Muscle of back (tissue), 11 donors: ENCODE data around the gene RNFT2. TPM values are rescaled to one million over a fixed set of nuclear protein-coding genes. Genes with fewer than 3 reads are reported as not detected.
A peak's percentile ranks its signal among the peaks of the same experiment; 100 is the strongest.
"Not testable (repeated sequence)": the region's sequence is repeated elsewhere in the genome, so short reads cannot be mapped to it uniquely, and the experiment has no call there.

Experiments used
- DNase-seq, 3 donors: peaks; one replicate each; pipeline versions ENCODE4 v3.0.0 to v3.0.0-alpha.2; 2013
- polyA plus RNA-seq, 10 donors: library from polyadenylated mRNA; unstranded; fragments of 120-200 nt; gene quantifications; one replicate each; pipeline ENCODE4 v1.2.1, GENCODE V29; 2013; ENCODE audit not compliant: insufficient read length in 10 of 10

Gene RNFT2
- polyA plus RNA-seq, 10 donors = 1.0 to 1.7 (median 1.5) TPM

DNA sequence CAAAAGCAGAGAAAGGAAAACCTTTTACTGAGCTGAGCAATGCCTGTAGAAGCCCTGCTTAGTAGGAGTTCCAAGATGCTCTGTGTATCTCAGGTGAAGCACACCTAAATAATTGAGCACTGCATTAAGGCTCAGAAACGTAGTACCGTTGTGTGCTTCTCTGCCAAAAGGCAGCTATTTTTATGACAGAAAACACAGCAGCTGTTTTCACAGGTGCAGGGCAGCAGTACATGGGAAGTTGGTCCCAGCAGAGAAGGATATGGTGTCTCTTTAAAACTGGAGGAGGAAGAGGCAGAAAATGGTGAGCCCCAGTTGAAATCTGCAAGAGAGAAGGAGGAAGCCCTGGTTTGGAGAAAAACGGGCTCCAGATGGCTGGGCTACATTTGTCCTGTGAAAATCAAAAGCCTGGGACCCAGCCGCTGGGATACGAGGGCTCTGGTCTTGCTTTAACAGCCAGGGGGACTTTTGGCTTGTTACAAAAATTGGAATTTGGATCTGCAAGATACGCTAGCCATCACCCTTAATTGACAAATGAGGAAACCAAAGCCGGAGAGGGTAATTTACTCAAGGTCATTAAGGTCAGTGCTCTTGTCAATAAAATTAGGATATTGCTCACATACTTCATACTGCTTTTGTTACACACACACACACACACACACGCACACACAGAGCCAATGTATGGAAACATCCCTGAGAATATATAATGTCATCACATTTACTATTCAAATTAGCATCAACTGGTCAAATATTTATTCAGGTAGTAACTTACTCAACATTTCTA is 27.6 kb upstream of the RNFT2 start:
- peak in 1 of 3 donors; percentile 35 for DNase-seq

DNA sequence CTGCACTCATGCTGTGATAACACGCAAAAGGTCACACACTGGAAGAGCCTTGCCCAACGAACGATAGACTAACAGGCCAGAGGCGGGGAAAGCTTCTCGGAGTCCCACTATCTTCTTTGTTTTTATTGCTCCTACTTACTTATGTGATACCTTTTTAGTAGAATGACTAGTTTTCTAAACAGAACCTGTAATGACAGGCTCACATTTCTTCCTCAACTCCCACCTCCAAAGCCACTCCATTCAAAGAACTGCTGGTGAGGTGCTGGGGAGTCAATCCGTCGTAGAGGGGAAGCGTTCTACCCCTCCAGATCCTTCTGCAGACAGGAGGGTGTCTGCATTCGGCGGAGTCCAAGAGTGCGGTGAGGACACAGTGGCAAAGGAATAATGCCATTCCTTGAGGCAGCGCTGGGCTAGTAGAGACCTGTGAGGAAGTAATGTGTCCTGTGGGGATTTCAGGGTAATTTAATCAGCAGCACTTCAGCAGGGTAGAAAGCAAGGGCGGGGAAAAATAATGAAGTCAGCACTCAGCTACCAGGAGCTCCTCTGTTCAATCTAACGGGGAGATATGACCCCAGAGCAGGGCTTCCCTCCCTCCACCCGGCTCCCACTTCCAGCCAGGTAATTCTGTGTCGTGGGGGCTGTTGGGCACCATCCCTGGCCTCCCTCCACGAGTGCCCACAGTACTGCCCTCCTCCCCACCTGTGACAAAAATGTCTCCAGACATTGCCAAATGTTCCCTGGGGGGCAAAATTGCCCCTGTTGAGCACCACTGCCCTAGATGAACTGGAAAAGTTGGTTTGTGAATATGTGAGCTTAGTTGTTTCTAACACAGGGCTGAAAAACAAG is 25.4 kb upstream of the RNFT2 start:
- DNase-seq = no peak

DNA sequence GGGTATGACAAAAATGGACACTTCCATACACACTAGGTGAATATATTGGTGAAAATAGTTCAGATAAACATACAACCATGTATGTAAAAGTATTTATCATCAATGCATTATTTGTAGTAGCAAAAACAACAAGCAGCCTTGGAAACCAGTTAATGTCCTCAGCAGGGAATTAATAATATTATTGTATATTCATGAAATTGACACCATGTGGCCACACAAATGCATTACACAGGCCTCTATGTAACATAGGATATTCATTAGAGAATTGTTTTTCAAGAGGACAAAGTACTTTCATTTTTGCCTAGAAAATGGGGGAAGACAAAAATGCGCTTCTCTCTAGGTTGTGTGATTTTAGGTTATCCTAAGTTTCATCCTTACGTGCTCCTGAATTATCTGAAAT is 24.6 kb upstream of the RNFT2 start:
- no peak for DNase-seq

DNA sequence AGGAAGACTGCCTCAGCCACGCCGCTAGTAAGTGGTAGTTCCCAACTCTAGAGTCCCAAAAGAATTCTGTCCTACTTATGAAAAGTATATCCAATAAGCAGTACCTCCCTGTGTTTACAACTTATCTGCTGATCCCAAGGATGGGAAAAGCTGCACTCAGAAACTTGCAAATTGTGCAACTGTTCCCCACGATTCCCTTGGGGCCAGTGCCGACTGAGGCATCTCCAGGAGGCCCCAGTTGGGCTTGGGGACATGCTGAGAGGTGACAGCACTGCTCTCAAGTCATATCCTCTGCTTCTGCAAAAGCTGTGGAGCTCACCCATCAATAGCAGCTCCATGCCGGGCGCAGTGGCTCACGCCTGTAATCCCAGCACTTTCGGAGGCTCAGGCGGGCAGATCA is 23.9 kb upstream of the RNFT2 start:
- DNase-seq = no peak

DNA sequence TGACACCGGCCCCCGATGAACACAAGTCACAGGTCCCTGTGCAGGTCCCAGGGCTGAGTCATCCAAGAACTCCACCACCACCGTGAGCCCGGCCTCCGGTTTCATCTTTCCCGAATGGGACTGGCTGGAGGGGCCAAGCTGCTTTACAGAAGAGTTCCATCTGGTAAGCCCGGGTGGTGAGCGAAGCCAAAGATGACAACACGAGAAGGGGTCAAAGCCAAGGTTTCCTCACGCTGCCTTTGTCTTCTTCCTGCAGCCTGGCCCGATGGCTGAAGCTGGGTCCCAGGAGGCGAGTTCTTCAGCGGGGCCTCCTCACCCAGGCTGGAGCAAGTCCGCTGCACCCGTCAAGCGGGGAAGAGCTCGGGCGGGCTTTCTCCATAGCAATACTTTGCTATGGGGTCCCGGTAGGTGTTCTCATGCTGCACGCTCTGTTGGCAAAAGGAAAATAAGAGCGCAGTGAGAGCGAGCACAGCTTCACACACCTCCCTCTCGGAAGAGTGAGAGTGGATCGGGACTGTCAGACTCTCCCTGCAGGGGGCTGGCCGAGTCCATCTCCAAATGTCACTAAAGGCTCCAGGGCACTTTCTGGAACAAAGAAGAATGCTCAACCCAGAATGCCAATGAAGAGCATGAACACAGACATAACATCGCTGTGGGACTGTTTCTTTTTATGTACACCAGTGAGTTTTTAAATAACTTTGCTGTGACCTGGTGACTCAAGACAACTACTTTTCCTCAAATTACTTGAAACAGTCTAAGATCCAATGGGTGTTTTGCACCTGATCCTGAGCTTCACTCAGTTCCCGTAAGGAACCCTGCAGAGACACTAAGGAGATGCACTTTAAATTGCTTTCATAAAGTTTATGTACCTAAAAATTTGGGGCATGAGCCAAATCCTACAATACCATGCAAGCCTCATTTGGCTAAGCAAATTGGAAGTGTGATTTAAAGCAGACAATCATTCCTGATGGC is 20.4 kb upstream of the RNFT2 start:
- DNase-seq = peak; percentile 56 to 93 (median 88)

DNA sequence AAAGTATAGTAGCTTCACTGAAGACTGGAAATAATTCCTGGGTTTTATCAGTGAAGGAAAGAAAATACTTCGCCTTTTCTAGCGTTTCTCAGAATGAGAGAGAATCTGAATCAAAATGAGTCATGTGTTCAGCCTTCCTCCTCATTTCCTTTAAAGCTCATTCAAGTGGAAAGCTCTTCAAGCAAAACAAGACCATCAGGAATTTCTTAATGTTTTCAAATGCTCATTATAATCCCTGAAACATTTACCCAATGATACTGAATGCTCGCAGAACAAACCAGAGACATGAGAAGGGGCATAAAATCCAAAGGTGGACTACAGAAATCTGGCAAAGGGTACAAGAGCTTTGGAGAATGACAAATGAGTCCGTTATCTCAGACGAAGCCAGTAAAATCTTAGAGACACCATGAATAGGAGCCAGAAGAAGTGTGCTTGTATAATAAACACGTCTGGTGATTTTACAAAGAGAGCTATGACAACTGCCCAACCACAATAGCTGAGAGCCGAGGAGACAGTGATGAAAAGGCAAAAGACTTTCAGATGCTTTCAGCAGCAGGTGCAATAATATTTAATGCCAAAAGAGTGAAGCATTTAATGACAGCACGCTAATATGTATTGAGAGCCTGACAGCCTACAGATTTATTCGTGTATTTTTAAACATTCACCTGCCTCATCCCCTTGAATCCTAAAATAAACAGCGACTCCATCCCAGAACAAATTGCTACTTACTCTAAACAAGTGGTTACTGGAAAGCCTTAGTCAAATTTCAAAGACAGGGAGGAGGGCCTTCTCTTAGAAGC is 19.3 kb upstream of the RNFT2 start:
- DNase-seq = no peak

DNA sequence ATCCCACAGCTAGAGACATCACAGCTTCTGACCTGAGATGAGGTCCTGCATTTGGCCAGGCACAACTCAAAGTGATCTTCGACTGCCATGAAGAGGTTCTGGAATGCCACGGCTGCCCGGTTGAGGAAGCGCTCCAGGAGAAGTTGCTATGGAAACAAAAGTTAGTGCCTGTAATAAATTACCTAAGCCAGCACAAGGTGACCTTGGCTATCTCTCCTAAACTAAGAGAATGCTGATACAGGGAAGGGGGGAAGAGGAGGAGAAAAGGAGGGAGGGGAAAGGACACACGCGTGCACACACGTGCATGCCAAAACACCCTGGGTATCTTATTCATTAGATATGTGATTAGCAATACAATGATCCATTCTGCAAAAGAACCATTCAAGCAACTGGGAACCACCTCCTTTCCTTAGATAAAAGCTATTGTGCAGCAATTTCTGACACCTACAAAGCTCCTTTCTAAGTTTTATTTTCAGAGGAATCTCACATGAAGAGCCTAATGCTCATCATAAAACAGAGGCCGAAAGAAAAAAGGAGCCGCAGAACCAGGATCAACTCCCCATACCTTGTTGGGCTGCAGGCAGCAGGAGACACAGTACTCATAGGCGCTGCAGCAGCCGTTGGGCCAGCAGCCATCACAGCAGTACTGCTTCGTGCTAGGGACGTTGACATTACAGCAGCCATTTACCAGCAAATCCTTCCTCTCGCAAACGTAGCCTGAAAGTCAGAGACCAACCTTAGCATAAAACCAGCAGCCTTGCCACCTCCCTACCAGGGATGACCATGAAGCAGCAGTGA is 18.2 kb upstream of the RNFT2 start:
- DNase-seq = no peak

DNA sequence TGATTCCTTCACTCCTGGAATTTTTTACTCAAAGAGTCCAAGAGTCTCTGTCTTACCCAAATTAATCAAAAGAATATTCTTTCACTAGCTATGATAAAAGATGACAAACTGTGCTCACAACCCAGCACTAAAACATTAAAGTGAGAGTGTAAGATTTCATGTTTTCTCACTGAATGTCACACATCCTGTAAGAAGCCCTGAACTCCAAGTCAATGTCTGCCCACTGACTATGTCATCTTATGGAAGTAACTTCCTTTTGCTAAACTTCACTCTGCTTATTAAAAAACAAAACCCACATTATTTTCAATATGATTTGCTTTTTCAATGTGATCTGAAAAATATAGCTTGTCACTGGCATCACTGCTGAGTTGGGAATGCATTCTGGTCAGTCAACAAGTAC is 15.9 kb upstream of the RNFT2 start:
- no peak for DNase-seq

DNA sequence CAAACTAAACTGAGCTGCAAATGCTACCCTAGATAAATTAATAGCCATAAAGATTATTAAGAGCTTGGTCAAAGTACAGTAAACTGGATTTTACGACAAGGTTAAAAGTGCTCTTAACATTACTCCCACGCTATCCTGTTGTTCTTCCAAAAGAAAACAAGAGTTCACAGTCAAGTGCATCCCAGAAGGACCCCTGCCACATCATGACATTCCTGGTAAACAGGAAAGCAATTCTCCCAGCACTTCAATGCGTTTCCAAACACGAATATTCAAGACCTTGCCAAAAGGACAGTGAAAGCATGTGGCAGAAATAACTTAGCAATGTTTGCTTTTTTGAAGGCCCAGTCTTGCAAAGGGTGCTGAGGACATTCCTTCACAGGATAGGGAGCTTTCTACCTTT is 11.4 kb upstream of the RNFT2 start:
- peak in 1 of 3 donors; percentile 39 for DNase-seq

DNA sequence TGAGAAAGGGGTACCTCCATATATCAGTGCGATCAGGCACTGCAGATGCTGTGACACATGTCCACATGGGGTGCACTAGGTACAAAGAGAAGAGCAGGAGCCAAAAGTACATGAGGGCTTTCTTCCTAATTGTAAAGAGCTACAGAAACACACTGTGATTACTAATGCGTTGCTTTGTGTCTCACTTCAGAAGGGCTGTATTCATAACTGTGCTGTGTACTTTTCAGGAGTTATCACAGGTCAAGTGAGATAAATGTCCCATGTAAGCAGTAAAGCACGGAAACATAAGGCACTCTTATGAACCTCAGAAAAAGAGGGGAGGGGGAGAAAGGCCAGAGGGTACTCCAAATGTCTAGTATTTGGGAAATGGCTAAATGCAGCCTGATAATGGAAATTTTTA is 10.9 kb upstream of the RNFT2 start:
- DNase-seq = no peak

DNA sequence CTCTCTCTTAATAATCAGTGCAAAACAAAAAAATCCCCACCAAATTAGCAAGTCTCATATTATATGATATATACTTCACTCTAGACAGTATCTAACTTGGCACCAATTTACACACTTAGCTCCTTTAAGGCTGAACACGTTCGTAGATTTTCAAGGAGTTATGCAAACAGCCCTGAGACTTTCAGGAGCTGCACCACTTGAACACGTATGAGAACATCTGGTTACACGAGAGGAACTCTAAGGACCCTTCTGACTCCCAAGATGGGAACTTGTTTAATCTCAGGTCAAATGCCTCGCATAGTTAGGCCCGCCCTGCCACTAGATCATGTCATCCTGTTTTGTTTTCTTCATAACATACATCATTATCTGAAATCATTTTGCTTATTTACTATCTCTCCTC is 10.2 kb upstream of the RNFT2 start:
- DNase-seq = no peak

DNA sequence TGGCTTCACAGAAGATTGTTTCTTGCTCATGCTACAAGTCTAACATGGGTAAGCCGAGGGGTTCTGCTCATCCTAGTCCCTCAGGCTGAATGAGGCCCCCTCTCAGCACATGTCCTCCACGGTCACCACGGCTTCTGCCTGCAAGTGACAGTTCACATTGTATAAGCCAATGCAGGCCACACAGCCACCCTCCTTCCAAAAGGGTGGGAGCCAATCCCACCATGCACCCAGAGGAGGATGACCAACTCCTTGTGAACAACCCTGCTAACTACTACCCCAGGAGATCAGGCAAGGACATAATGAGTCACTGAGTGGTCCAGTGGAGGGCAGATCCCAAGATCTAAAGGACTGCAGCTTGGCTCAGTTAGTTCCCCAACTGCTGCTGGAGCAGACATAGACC is 6.3 kb upstream of the RNFT2 start:
- DNase-seq = no peak

DNA sequence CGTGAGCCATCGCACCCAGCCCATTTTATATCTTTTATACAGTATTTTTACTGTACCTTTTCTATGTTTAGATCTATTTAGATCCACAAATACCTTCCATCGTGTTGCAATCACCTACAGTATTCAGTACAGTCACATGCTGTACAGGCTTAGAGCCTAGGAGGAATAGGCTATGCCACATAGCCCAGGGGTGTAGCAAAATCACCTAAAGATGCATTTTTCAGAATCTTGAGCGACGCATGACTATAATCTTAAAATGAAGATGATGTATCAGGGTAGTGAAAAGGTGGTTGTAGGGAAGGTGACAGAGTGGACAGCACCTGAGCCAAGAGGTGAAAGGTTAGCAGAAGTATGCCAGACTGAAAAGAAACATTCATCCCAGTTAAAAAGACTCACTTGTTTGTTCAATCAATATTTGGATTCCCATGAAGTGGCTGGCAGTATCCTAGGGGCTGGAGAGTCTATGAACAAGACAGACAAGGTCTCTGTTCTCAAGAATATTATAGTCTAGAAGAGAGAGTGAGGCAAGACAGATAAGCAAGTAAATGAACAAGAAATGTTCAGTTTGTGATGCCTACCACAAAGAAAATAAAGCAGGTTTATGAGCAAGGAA is 3.9 kb upstream of the RNFT2 start:
- DNase-seq = no peak

DNA sequence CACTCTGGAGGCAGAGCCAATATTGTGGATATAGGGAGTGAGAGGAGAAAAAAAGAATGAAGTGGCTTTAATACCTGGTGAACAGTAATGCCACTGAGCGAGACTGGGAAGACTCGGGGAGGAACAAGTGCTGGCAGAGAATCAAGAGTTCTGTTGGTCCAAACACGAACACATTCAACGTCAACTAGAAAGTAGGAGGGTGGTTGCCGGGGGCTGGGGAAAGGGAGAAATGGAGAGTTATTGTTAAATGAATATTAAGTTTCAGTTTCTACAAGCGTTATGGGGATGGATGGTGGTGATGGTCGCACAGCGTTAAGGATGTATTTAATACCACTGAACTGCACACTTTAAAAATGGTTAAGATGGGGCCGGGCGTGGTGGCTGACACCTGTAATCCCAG is 3.0 kb upstream of the RNFT2 start:
- no peak for DNase-seq

DNA sequence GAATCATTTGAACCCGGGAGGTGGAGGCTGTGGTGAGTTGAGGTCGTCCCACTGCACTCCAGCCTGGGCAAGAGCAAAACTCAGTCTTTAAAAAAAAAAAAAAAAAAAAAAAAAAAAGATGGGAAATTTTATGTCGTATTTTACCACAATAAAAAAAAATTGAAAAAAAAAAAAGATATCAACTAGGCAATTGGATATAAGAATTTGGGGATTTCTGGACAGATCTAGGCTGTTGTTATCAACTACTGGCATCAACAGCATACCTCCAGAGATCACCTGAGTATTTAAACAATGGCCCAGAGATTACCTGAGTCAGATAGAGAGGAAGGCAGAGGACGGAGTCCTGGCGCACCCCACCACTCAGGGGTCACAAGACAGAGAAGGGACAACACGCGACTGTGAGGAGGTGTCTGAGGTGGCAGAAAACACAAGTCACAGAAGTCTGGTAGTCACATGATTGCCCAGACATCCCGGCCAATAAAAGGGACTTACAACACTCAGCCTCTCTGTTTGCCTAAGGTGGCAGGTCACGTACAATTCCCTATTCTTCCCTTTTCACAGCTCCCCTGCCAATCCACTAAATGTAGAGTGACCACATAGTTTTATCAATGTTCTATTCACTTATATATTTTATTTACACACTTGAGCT is 2.0 kb upstream of the RNFT2 start:
- DNase-seq = no peak

DNA sequence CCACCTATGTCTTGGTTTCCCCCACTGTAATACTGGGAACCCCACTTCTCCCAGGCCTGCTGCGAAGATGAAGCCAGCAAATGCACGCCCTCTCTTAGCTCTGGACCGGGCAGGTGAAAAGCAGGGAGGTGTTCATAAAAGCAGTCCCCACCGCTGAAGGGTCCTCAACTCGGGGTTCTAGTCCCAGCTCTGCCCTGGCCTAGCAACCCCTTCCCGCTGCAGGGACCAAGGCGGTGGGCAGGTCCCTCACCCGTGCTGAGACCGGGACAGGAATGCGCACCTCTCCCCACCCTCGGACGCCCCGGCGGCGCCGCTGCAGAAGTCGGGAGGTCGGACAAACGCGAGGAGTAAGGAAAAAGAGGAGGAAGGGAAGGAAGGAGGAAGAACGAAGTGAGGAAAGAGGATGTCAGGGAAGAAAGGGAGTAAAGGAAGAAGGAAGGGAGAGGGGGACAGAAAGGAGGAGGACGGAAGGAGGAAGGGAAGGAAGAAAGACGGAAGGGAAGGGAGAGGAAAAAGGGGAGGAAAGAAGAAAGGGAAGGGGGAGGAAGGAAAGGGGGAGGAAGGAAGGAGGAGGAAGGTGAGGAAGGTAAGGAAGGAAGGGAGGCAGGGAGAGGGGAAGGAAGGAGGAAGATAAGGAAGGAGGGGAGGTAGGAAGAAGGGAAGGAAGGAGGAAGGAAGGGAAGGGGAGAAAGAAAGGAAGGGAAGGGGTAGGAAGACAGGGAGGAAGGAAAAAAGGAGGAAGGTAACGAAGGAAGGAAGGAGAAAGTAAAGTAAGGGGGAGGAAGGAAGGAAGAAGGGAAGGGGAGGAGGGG is 947 bp upstream of the RNFT2 start:
- no peak for DNase-seq

DNA sequence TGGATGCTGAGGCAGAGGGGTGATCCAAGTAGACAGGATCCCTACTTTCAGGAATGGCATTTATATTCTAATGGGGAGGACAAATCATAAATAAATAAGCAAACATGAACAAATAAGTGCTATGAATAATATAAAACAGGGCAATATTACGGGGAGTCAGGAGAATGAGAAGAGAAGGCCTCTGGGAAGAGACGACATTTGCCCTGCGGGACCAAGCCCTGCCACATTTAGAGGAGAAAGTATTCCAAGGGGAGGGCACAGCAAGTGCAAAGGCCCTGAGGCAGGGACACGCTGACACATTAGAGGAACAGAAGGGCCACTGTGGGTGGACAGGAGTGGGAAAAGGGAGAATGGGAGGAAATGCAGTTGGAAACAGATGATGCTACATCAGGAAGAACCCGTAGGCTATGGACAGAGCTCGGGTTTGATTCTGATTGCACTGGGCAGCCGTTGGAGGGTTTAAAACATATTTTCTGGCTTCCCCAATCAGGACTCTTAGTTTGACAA is 1.3 kb downstream of the RNFT2 start:
- DNase-seq = no peak

DNA sequence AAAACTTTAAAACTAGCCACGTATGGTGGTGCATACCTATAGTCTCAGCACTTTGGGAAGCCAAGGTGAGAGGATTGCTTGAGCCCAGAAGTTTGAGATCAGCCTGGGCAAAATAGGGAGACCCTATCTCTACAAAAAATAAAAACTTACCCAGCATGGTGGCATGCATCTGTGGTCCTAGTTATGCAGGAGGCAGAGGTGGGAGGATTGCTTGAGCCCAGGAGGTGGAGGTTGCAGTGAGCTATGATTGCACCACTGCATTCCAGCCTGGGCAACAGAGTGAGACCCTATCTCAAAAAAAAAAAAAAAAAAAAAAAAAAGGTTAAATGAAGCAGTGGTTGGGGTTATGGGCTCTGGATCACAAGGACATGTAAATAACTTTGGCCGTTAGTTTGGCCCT is 4.7 kb downstream of the RNFT2 start:
- DNase-seq = not testable (repeated sequence)
